ENCODE results near the gene CSDE1.

- TF ChIP-seq POLR2AphosphoS5 (IDR thresholded peaks at IDR 0.05; ENCODE audit: insufficient read depth, low read depth, low read length) = no peak
- no peak for TF ChIP-seq CTCF (IDR thresholded peaks at IDR 0.05; ENCODE audit: extremely low read depth in 1 of 2, insufficient read depth in 1 of 2, low read depth in 1 of 2, low read length in 2 of 2)
- TF ChIP-seq MYC (IDR thresholded peaks at IDR 0.05; ENCODE audit: low read depth, low read length) = no peak
- no peak for TF ChIP-seq POLR2A (IDR thresholded peaks at IDR 0.05; ENCODE audit: low read depth, low read length)
- TF ChIP-seq JUN (IDR thresholded peaks at IDR 0.05; ENCODE audit: borderline replicate concordance, insufficient read depth, insufficient read length, low read depth) = no peak
- no peak for TF ChIP-seq MAX (IDR thresholded peaks at IDR 0.05; ENCODE audit: insufficient read depth, insufficient read length)
- no peak for TF ChIP-seq GATA2 (IDR thresholded peaks at IDR 0.05; ENCODE audit: insufficient read depth, insufficient read length, low read depth, low read length)
- no peak for TF ChIP-seq EZH2 (IDR thresholded peaks at IDR 0.05; ENCODE audit: borderline replicate concordance, low read depth, low read length, severe bottlenecking)
Observed at GRCh38 chr1:114701931-114702330, 55.9 kb downstream of the CSDE1 start.

All from endothelial cell of umbilical vein (primary cell).